Measurements from ENCODE around the gene CTSZ. TPM values are rescaled to one million over a fixed set of nuclear protein-coding genes. Genes with fewer than 3 reads are reported as not detected.
A peak's percentile ranks its signal among the peaks of the same experiment; 100 is the strongest.
"Not testable (repeated sequence)": the region's sequence is repeated elsewhere in the genome, so short reads cannot be mapped to it uniquely, and the experiment has no call there.

The CTSZ gene
- total RNA-seq: 151 TPM

DNA sequence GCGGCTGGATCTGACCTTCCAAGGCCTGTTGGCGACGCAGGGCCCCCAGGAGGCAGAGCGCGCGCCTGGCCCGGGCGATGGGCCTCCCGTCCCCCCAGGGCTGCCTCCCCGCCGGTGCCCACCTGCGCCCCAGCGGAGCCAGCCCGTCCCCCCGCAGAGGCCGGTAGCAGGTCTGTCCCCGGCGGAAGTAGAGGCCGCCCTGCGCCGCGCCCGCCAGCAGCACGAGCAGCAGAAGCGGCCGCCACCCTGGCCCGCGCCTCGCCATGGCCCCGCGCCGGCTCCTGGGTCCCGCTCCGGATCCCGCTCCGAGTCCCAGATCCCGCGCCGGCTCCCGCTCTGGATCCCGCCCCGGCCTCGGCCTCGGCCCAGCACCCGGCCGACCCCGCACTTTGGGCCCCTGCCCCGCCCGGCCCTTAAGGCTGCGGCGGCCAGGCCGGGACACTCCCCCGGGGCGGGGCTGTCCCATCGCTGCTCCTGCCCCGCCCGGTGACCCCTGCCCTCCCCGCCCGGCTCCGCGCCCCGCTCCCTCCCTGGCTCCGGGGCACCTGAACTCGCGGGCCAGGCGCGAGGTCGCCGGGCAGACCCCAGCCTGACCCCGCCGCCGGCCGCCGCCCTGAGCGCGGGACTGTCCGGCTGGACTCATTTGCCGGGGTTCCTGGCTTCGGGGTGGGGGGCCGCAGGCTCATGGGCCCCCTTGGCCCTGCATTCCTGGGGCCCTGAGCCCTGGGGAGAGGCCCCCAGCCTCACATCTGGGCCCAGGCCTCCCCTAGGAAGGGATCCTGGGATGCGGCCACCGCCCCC lies at the start of gene CTSZ:
CTSZ (minus strand) TSS at position 391 of the 801 bp plus-strand sequence; CDS start at position 265, 126 bp downstream.
- intact Hi-C loops (cut with DNase I): no loop called here
- DNase-seq (ENCODE audit: low spot score): peak; percentile 73
- peak; percentile 67 for ATAC-seq

DNA sequence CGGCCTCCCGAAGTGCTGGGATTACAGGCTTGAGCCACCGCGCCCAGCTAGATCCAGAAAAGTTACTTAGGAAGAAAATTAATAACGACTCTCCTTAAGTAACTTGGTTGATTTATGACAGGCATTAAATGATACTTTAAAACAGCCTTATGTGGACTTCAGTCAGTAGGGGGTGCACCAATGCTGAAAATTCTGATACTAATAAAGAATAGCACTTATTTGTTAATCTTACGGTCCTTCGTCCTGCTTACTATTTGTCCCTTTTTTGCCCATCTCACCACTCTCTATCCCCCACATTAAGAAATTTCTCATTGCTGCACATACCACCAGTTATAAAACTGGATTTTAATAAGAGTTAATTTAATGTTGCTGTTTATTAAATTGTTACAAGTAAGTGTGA lies 48.2 kb upstream of the CTSZ start:
- ATAC-seq (no peak), DNase-seq (ENCODE audit: low spot score) (no peak)
- intact Hi-C loops (cut with DNase I): no loop called here

DNA sequence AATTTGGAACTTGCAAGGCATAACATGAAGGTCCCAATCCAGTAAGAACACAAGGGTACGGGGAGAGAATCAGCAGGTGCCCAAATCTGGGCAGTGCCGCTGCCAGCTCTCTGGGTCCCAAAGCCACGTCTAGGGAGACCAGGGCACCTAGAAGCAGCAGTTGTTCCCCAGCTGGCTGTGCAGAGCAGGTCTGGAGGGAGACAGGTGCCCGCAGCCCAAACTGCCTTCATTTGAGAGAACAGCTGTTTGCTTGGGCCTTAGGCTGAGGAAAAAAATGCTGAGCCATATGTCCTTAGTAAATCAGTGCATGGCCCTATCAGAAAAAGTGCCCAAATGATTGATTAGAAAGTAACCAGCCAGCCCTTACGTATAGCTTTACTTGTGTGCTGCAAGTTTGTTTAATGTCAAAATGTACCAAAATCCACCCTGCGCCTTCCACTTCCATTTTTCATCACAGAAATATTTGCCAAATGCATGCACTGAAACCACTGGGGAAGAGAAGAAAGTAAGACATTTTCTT lies 44.7 kb upstream of the CTSZ start:
- no peak for ATAC-seq
- intact Hi-C loops (cut with DNase I): no loop called here
- DNase-seq (ENCODE audit: low spot score): no peak

DNA sequence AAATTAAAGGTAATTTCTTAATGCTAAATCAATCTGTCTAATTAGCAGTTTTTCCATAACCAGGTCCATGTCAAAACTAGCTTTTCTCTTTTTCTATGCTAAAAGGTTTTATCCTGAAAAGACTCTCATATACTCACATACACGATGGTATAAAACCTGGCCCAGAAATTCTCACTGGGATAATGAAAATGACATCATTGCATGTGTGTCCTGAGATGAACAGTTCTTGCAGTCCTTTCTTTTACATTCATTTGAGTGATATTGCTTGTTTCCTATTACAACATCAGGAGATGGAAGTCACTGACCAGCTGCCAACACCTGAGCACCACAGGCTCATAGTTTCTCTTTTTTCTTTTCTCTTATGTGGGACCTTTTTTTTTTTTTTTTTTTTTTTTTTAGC lies 43.4 kb upstream of the CTSZ start:
- no peak for ATAC-seq
- no peak for DNase-seq (ENCODE audit: low spot score)
- intact Hi-C loops (cut with DNase I): no loop called here

DNA sequence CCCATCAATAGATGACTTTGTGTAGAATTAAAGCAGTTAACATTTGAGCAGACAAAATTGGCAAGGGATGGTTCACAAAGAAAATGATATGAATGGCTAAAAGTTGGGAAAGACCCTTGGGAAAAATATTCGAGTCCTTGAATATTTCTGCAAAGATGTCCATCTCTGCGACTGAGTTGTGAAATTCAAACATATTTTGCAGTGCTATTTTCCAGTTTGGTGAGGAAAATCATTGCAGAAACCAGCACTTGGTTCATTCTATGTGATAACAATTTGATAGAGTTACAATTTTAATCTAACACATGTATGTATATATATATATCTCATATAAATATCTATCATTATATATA lies 41.6 kb upstream of the CTSZ start:
- no peak for DNase-seq (ENCODE audit: low spot score)
- ATAC-seq: no peak
- intact Hi-C loops (cut with DNase I): no loop called here

DNA sequence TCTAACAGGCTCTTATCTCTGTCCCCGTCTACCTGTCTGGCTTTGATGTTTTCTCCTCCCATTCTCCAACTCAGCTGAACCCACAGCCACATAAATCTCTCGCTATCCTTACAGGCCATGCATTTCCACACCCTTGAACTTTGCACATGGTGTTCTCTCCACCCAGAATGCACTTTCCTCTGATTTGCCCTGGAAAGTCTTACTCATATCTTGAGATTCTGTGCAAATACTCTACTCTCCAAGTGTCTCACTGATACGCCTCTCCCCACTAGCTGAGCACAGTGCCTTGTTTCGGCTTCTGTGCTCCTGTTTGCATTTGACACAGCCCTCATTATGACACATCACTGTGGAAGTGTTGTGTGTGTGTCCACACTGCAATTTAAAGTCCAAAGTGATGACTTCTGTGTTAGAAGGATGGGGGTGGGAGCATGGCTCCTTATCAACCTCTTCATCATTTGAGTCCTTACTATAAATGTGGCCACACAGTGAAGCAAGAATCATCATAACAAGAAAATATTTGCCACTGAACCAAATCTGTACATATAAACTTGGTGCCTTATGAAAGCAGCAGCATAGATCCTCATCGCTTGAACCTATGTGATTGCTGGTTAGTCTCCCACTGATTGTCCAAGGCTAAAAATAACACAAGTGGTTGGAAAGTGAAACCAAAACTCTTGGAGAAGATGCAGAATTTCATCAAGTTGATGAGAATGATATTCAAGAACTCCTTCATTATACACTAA lies 41.1 kb upstream of the CTSZ start:
- intact Hi-C loops (cut with DNase I): no loop called here
- ATAC-seq: no peak
- no peak for DNase-seq (ENCODE audit: low spot score)

DNA sequence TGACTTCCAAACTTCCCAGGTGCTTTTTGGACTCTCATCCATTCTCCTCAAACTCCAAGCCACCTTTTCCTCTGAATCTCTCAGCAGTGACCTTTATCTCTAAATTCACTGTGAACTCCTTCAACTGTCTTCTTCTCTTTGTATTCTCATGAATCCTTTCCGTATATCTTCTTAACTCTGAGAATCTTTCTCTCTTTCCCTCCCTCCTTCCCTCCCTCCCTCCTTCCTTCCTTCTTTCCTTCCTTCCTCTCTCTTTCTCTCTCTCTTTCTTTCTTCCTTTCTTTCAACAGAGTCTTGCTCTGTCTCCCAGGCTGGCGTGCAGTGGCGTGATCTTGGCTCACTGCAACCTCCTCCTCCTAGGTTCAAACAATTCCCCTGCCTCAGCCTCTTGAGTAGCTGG lies 39.8 kb upstream of the CTSZ start:
- intact Hi-C loops (cut with DNase I): no loop called here
- ATAC-seq (no peak), DNase-seq (ENCODE audit: low spot score) (no peak)

DNA sequence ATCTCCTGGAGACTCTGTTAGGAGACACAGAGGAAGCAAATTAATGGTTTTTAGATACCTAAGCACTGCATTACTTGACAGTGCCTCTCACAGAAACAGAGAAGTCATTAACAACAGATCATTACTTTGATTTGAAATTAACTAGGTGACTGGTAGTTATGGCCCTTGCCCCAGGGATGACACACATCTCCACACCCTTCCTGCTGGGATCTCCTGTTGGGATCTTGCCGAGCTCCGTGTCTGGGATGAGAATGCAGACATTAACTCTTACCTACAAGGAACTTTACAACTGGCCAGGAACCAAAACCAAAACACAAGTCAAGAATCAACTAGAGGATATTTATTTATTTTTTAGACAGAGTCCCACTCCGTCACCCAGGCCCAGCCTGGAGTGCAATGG lies 37.7 kb upstream of the CTSZ start:
- ATAC-seq: no peak
- intact Hi-C loops (cut with DNase I): no loop called here
- DNase-seq (ENCODE audit: low spot score): no peak

DNA sequence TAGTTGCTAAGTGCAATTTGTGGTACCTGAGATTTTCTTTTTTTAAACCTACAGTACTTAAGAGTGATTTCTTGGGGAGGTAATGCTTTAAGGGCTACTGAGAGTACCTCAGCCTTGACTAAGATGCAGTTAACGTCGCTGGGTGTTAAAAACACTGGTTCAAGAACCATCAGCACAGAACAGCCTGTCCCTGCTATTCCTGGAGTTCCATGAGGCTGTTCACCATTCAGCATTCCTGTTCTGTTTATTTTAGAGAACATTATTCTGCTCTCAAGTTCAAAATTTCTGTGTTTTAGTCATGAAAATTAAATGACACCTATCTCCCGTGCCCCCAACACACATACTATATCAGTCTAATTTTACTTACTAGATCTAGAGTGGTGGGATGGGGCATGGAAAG lies 37.2 kb upstream of the CTSZ start:
- ATAC-seq (no peak), DNase-seq (ENCODE audit: low spot score) (no peak)
- intact Hi-C loops (cut with DNase I): no loop called here

DNA sequence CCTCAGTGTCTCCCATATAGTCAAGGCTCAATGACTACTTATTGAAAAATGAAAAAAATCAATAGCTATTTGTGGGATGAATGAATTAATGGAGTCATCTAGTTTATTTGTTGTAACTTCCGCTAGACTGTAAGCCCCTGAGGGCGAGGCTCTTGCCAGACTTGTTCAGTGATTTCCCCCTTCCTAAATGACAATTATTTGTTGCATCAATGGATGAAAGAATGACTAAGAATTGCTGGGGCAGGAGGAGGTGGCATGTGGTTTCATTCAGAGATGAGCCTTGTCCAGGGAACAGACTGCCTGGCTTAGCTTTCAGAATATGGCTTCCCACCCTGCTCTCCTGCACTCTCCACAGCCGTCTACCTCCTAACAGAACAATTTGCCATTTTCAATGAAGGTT lies 36.6 kb upstream of the CTSZ start:
- ATAC-seq (no peak), DNase-seq (ENCODE audit: low spot score) (no peak)
- intact Hi-C loops (cut with DNase I): no loop called here

DNA sequence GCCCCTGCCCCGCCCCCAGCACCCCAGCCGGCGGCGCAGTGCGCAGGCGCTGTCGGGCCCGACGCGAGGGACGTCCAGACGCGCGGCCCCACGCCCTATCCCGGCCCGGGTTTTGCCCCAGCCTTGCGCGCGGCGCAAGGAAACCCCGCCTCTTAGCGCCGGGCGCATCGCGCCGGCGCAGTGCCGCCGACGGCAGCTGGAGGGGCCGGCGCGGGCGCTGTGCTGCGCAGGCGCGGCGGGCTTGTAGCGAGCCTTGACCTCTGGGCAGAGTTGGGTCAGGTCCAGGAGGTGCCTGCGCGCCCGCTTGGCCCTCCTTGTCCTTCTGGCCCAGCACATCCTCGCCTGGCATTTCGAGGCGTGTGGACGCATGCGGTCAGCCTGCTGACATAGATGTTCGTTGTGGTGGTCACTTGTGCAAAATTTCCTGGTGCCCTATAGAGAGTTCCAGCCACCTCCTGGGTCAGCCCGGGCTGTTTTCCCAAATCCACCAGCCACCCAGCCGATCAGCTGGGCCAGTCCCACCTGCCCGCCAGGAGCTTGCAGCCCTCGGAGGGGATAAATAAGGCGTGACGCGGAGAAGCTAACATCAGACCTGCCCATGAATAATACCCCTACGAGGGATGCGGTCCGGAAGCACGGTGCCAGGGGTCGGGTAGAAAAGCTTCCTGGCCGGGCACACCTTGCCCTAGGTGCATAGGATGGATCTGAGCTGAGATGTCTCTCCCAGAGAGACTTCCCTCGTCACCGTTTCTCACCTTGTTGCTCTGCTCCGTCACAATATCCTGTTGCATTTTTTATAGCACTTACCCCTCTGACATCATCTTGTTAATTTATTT lies 36.0 kb upstream of the CTSZ start:
- peak; percentile 95 for DNase-seq (ENCODE audit: low spot score)
- peak; percentile 98 for ATAC-seq
- intact Hi-C loops (cut with DNase I): no loop called here

DNA sequence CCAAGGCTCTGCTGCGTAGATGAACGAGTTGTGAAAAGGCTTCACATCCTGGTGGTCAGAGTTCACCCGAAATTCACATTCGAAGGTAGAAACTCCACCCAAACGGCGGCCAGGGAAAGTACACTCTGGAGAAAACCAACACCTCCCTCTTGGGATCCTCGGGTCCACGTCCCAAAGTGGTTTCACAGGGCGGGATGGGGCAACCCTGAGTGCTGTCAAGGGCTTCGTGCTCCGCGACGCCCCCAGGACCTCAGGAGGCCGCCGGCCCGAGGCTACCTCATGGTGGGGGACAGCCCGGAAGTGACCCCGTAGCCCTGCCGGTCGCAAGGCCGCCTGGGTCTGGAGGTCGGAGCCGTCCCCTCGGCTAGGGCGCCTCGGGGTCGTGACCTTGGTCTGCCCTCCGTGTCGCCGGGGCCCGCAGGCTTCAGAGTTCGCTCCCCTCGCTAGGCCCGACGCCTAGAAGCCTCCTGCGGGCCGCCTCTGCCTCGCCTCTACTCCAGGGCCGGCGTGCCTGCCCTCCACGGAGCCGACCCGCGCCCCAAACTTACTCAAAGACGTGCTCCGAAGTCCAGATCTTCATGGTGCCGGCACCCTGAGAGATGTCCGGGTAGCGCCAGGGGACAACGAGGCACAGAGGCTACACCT lies 35.2 kb upstream of the CTSZ start, which contains the start of gene PRELID3B:
PRELID3B (minus strand) TSS at position 636 of the 645 bp plus-strand sequence; CDS start at position 580, 56 bp downstream.
- intact Hi-C loops (cut with DNase I): no loop called here
- ATAC-seq (peak; percentile 53), DNase-seq (ENCODE audit: low spot score) (no peak)

DNA sequence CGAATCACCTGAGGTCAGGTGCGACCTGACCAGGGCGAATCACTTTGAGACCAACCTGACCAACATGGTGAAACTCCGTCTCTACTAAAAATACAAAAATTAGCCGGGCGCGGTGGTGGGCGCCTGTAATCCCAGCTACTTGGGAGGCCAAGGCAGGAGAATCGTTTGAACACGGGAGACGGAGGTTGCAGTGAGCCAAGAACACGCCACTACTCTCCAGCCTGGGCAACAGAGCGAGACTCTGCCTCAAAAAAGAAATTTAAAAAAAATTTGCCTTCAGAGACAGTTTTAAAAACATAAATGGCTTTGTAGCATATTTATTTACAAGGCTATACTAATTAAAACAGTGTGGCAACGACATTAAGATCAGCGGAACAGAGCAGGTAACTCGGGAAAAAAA lies 34.4 kb upstream of the CTSZ start:
- ATAC-seq; intact Hi-C loops (cut with DNase I): not testable (repeated sequence)

DNA sequence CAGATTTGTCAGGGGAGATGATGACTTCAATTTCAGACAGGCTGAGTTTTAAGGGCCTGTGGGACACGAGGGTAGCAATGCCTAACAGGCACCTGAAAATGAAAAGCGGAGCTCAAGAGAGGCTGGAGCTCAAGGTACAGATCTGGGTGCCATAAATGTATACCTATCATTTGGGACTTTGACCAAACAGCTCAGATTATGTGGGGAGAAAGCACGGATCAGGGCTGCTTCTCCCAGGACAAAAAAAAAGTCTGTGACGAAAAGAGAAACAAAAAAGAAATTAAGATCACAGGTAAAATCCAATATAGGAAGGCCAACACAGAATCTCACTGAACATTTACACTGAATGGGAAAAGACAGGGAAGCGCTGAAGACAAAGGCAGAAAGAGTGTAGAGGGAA lies 33.6 kb upstream of the CTSZ start:
- DNase-seq (ENCODE audit: low spot score) (no peak), ATAC-seq (no peak)
- intact Hi-C loops (cut with DNase I): no loop called here

More for the DNA sequence above, 34.4 kb upstream of the CTSZ start:
- DNase-seq (ENCODE audit: low spot score): not testable (repeated sequence)

DNA sequence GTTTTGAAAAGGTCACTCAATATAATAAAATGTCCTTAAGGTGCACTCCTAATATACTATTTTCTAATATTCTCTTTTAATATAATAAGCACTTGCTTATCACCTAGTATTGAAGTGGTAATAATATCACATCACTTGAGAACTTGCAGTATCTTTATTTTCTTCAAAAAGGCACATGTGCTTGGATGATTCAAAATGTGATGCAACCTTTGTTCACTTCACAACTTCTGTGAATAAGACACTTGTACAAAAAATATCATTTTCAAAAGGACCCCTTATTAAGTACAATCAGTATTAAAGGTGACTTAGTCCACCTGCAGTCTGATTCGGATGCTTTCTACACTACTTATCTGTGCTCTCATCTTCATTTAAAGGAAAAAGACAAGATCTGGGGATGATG lies 32.2 kb upstream of the CTSZ start:
- DNase-seq (ENCODE audit: low spot score) (no peak), ATAC-seq (no peak)
- intact Hi-C loops (cut with DNase I): no loop called here

DNA sequence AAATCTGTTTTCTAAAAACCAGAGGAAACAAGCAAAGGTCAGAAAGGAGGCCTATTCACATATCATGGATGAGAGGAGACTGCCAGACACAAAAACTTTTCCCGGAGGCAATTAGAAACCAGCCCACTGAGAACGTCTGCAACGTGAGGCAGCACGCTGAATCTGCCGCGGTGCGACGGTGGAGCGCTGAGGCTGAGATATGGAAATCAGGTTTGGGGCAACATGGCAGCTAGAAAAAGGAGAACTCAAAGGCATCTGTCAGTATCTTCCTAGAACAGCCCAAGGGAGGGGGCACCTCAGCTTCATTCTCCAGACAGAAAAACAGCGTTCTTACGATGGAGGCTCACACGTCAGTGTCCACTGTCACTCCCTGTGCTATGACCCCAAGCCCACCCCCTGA lies 30.3 kb upstream of the CTSZ start:
- ATAC-seq (no peak), DNase-seq (ENCODE audit: low spot score) (no peak)
- intact Hi-C loops (cut with DNase I): no loop called here

DNA sequence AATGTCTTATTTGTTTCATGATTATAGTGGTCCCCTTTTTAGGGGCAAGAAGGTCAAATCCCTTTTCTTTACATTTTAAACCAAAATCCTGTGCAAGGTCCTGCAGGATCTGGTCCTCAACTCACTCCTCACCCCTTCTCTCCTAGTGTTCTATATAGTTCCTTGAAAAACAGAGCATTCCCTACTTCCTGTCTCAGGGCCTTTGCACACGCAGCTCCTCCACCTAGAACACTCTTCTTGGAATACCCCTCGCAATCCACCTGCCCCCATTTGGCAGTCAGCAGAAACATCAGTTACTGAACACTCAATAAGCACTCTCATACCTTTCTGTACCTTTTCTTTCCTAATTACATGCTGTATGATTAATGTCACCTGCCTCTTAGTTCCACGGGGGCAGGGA lies 28.3 kb upstream of the CTSZ start:
- intact Hi-C loops (cut with DNase I): no loop called here
- ATAC-seq (no peak), DNase-seq (ENCODE audit: low spot score) (no peak)

DNA sequence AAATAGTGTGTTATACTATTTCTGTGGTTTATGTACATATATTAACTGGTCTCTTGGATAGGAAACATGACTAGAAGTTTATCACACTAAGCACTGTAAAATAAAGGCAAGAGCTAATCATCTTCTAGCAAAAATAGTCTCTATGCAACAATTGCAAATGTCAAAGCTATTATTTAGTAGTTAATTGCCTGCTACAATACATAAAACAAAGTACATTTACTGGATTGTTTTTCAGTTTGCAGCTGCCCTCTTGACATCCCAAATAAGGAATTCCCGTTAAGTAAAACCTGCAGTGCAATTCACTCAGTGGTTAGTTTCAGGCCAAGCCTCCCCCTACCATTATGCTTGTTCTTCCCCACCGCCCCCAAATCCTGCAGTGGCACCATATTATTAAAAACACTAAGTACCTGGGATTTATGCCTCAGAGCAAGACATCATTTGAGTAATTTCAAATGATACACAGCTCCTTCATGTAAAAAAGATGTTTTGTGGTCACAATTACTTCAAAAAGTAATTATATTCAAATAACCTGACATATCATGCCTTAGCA lies 26.6 kb upstream of the CTSZ start:
- intact Hi-C loops (cut with DNase I): no loop called here
- DNase-seq (ENCODE audit: low spot score): no peak
- no peak for ATAC-seq

DNA sequence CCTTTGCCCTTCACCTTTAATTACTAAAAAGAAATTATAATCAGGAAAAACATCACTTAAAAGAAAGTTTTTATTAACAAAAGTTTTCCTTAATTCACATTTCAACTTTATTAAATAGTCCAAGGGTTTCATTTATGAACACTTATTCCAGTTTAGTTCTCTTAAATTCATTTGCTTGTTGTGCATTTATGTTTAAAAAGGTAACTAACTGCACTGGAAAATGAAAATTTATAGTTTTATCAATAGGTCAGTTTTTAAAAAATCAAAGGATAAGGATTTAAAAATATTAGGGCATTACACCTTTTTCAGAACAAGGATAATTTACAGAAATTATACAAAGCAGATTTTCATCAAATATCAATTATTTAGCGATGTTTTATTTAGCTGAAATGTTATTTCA lies 26.0 kb upstream of the CTSZ start:
- no peak for ATAC-seq
- no peak for DNase-seq (ENCODE audit: low spot score)
- intact Hi-C loops (cut with DNase I): no loop called here

Measured in sciatic nerve (tissue), 2 donors.